HepG2 (cell line): ENCODE results near the gene ACSS3. TPM values are rescaled to one million over a fixed set of nuclear protein-coding genes. Genes with fewer than 3 reads are reported as not detected.

Experiments used
- GFI1 ChIP-seq: sonication (generic); formaldehyde crosslinking; IDR thresholded peaks from 2 replicates; pipeline ENCODE4 v1.5.0; 2020; ENCODE audit warnings: missing genetic modification reagents, mild to moderate bottlenecking, borderline replicate concordance
- MLLT10 ChIP-seq: sonication (generic); formaldehyde crosslinking; IDR thresholded peaks from 2 replicates; pipeline ENCODE4 v1.4.0; 2020; ENCODE audit warnings: missing genetic modification reagents
- NR3C1 ChIP-seq: sonication (generic); formaldehyde crosslinking; IDR thresholded peaks from 2 replicates; pipeline ENCODE4 v1.4.0; 2020; ENCODE audit warnings: missing genetic modification reagents
- PBX3 ChIP-seq: sonication (generic); formaldehyde crosslinking; IDR thresholded peaks from 2 replicates; pipeline ENCODE4 v1.8.1; 2023; ENCODE audit warnings: missing genetic modification reagents, inconsistent platforms, borderline replicate concordance
- PRDM10 ChIP-seq: sonication (generic); formaldehyde crosslinking; IDR thresholded peaks from 2 replicates; pipeline ENCODE4 v1.4.0; 2020; ENCODE audit warnings: low read depth, missing genetic modification reagents
- SAFB2 ChIP-seq: sonication (generic); formaldehyde crosslinking; IDR thresholded peaks from 2 replicates; pipeline ENCODE4 v1.5.1; 2020; ENCODE audit warnings: missing genetic modification reagents, low read depth, mild to moderate bottlenecking, borderline replicate concordance
- ZBTB8A ChIP-seq: sonication (generic); formaldehyde crosslinking; IDR thresholded peaks from 2 replicates; pipeline ENCODE4 v1.4.0; 2020; ENCODE audit warnings: mild to moderate bottlenecking, low read depth, missing genetic modification reagents, borderline replicate concordance
- ZFY ChIP-seq: sonication (generic); formaldehyde crosslinking; IDR thresholded peaks from 2 replicates; pipeline ENCODE4 v1.4.0; 2020; ENCODE audit warnings: missing genetic modification reagents
- ZNF256 ChIP-seq: sonication (generic); formaldehyde crosslinking; conservative IDR thresholded peaks from 2 replicates; pipeline ENCODE4 v1.4.0; 2020; ENCODE audit warnings: missing genetic modification reagents
- ZNF34 ChIP-seq: sonication (generic); formaldehyde crosslinking; IDR thresholded peaks from 2 replicates; pipeline ENCODE4 v1.4.0; 2020; ENCODE audit warnings: mild to moderate bottlenecking, missing genetic modification reagents, borderline replicate concordance
- ZNF350 ChIP-seq: sonication (generic); formaldehyde crosslinking; IDR thresholded peaks from 2 replicates; pipeline ENCODE4 v1.4.0; 2020; ENCODE audit warnings: mild to moderate bottlenecking, low read depth, missing genetic modification reagents, borderline replicate concordance
- ZNF383 ChIP-seq: sonication (generic); formaldehyde crosslinking; IDR thresholded peaks from 2 replicates; pipeline ENCODE4 v1.4.0; 2020; ENCODE audit warnings: missing genetic modification reagents, mild to moderate bottlenecking, borderline replicate concordance
- ZNF605 ChIP-seq: sonication (generic); formaldehyde crosslinking; IDR thresholded peaks from 2 replicates; pipeline ENCODE4 v1.8.0; 2022; ENCODE audit warnings: mild to moderate bottlenecking, missing genetic modification reagents
- ZNF691 ChIP-seq: sonication (generic); formaldehyde crosslinking; IDR thresholded peaks from 2 replicates; pipeline ENCODE4 v1.4.0; 2020; ENCODE audit warnings: missing genetic modification reagents, low read depth, mild to moderate bottlenecking, borderline replicate concordance
- ZNF784 ChIP-seq: sonication (generic); formaldehyde crosslinking; IDR thresholded peaks from 2 replicates; pipeline ENCODE4 v1.5.1; 2020; ENCODE audit warnings: missing genetic modification reagents, mild to moderate bottlenecking, borderline replicate concordance
- ZSCAN22 ChIP-seq: sonication (generic); formaldehyde crosslinking; IDR thresholded peaks from 2 replicates; pipeline ENCODE4 v1.4.0; 2020; ENCODE audit warnings: mild to moderate bottlenecking, missing genetic modification reagents
- polyA plus RNA-seq, 8 experiments: library from polyadenylated mRNA; depleted of rRNA in 3 of 8; stranded (reverse) in 7 of 8; unstranded in 1 of 8; fragments of >200 nt; fragmentation: Illumina TruSeq in 4 of 8; extraction: Trizol in 4 of 8; gene quantifications; 2 replicates each; pipeline versions ENCODE4 v1.2.1 to v1.2.3, GENCODE V29; 2011 to 2016; ENCODE audit warnings: low read depth in 4 of 8, missing spikeins in 1 of 8, mixed read lengths in 1 of 8; ENCODE audit not compliant: insufficient read depth in 1 of 8
- total RNA-seq, 5 experiments: library from RNA; depleted of rRNA; stranded (reverse); fragments of >200 nt; fragmentation: Illumina TruSeq; extraction: Trizol; gene quantifications; 2 replicates each; pipeline ENCODE4 v1.2.3, GENCODE V29; 2016; ENCODE audit warnings: low read depth in 1 of 5
- TF ChIP-seq, protein P1 (sequence below): sonication (generic); formaldehyde crosslinking; conservative IDR thresholded peaks from 2 replicates; pipeline ENCODE4 v1.8.1; 2023; ENCODE audit warnings: missing genetic modification reagents
- TF ChIP-seq, protein P2 (sequence below): sonication (generic); formaldehyde crosslinking; conservative IDR thresholded peaks from 2 replicates; pipeline ENCODE4 v1.4.0; 2020; ENCODE audit warnings: missing genetic modification reagents

Gene ACSS3
- total and polyA plus RNA-seq, 2 of the 13 experiments (the other 11 are each of a cell fraction or from before 2014, with no cell fraction given) = 79.5 to 86.3 TPM

GRCh38 chr12:81077686-81078441 is at the start of gene ACSS3 (continued):
- no peak for TF ChIP-seq PBX3 (CRISPR knock-in tag)
- no peak for TF ChIP-seq NR3C1
- no peak for TF ChIP-seq ZBTB8A (CRISPR knock-in tag)
- TF ChIP-seq, protein P1, sequence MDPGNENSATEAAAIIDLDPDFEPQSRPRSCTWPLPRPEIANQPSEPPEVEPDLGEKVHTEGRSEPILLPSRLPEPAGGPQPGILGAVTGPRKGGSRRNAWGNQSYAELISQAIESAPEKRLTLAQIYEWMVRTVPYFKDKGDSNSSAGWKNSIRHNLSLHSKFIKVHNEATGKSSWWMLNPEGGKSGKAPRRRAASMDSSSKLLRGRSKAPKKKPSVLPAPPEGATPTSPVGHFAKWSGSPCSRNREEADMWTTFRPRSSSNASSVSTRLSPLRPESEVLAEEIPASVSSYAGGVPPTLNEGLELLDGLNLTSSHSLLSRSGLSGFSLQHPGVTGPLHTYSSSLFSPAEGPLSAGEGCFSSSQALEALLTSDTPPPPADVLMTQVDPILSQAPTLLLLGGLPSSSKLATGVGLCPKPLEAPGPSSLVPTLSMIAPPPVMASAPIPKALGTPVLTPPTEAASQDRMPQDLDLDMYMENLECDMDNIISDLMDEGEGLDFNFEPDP (CRISPR knock-in tag) = 0 out of 2 replicates have a peak, but pooled peaks have one; percentile 45
- TF ChIP-seq ZFY (CRISPR knock-in tag) = peak; percentile 75
- TF ChIP-seq, protein P2, sequence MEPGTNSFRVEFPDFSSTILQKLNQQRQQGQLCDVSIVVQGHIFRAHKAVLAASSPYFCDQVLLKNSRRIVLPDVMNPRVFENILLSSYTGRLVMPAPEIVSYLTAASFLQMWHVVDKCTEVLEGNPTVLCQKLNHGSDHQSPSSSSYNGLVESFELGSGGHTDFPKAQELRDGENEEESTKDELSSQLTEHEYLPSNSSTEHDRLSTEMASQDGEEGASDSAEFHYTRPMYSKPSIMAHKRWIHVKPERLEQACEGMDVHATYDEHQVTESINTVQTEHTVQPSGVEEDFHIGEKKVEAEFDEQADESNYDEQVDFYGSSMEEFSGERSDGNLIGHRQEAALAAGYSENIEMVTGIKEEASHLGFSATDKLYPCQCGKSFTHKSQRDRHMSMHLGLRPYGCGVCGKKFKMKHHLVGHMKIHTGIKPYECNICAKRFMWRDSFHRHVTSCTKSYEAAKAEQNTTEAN (CRISPR knock-in tag) = 0 out of 2 replicates have a peak, but pooled peaks have one; percentile 21
- TF ChIP-seq PRDM10 (CRISPR knock-in tag) = 0 out of 2 replicates have a peak, but pooled peaks have one; percentile 30
- no peak for TF ChIP-seq ZNF383 (CRISPR knock-in tag)
- 0 out of 2 replicates have a peak, but pooled peaks have one; percentile 66 for TF ChIP-seq ZNF784 (CRISPR knock-in tag)
- no peak for TF ChIP-seq ZNF256 (CRISPR knock-in tag)
- TF ChIP-seq ZNF350 (CRISPR knock-in tag) = peak; percentile 19; the same call in 1 of the 2 replicates
- TF ChIP-seq MLLT10 (CRISPR knock-in tag) = no peak
- peak; percentile 12; the same call in 1 of the 2 replicates for TF ChIP-seq ZNF34
- TF ChIP-seq GFI1 = peak; percentile 57; the same call in 1 of the 2 replicates
- TF ChIP-seq SAFB2 (CRISPR knock-in tag) = 0 out of 2 replicates have a peak, but pooled peaks have one; percentile 65
- no peak for TF ChIP-seq ZNF691 (CRISPR knock-in tag)
- TF ChIP-seq ZSCAN22 (CRISPR knock-in tag) = 0 out of 2 replicates have a peak, but pooled peaks have one; percentile 25
- peak; percentile 74 for TF ChIP-seq ZNF605 (CRISPR knock-in tag)
